Head of caudate nucleus (tissue), 42 donors: ENCODE measurements around the gene PCNX1.
A peak's percentile ranks its signal among the peaks of the same experiment; 100 is the strongest.
"Not testable (repeated sequence)": the region's sequence is repeated elsewhere in the genome, so short reads cannot be mapped to it uniquely, and the experiment has no call there.

Experiments used
- DNase-seq, 42 donors: peaks; one replicate each; pipeline versions ENCODE4 v3.0.0 to v3.0.0-alpha.2; 2020 to 2021; ENCODE audit warnings: mixed read lengths in 7 of 42
- intact Hi-C: fragments of 100-400 bp; cut with DNase I; formaldehyde crosslinking; loops from one replicate; pipeline ENCODE4 v1.15.0; 2022

Gene PCNX1

GRCh38 chr14:70942342-70942706 is 35.1 kb downstream of the PCNX1 start:
- intact Hi-C loops = no loop called here
- DNase-seq = peak in 20 of 42 donors; percentile 3 to 74 (median 37)

DNA sequence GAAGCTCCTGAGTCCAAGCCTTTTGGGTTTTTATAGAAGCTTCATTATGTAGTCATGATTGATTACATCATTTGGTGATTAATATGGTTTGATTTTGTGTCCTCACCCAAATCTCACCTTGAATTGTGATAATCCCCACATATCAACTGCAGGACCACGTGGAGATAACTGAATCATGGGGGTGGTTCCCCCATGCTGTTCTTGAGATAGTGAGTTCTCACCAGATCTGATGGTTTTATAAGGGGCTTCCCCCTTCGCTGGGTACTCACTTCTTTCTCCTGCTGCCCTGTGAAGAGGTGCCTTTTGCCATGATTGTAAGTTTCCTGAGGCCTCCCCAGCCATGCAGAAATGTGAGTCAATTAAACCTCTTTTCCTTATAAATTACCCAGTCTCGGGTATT is 35.5 kb downstream of the PCNX1 start:
- intact Hi-C loops, DNase-seq: not testable (repeated sequence)

DNA sequence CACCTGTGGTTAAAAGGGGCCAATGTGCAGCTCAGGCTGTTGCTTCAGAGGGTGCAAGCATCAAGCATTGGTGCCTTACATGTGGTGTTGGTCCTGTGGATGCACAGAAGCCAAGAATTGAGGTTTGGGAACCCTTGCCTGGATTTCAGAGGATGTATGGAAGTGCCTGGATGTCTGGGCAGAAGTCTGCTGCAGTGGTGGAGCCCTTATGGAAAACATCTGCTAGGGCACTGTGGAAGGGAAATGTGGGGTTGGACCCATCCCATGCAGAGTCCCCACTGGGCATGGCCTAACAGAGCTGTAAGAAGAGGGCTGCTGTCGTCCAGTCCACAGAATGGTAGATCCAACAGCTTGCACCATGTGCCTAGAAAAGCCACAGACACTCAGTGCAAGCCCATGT is 36.6 kb downstream of the PCNX1 start:
- no peak for DNase-seq
- intact Hi-C loops = no loop called here

DNA sequence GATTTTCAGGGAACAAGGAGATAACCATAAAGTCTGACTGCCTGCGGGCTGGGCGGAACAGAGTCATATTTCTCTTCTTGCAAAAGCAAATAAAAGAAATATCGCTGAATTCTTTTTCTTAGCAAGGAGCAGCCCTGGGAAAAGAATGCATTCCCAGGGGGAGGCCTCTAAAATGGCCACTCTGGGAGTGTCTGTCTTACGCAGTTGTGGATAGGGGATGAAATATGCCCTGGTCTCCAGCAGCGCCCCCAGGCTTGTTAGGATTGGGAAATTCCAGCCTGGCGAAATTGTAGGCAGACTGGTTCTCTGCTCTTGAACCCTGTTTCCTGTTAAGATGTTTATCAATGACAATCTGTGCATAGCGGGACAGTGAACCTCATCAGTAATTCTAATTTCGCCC is 40.5 kb downstream of the PCNX1 start:
- intact Hi-C loops = no loop called here
- no peak for DNase-seq

- no peak for DNase-seq
- intact Hi-C loops = no loop called here
These were observed 45.2 kb downstream of the PCNX1 start for GRCh38 chr14:70952485-70952884.

- intact Hi-C loops = no loop called here
- DNase-seq = no peak
These were observed 46.8 kb downstream of the PCNX1 start for GRCh38 chr14:70954068-70954467.

DNA sequence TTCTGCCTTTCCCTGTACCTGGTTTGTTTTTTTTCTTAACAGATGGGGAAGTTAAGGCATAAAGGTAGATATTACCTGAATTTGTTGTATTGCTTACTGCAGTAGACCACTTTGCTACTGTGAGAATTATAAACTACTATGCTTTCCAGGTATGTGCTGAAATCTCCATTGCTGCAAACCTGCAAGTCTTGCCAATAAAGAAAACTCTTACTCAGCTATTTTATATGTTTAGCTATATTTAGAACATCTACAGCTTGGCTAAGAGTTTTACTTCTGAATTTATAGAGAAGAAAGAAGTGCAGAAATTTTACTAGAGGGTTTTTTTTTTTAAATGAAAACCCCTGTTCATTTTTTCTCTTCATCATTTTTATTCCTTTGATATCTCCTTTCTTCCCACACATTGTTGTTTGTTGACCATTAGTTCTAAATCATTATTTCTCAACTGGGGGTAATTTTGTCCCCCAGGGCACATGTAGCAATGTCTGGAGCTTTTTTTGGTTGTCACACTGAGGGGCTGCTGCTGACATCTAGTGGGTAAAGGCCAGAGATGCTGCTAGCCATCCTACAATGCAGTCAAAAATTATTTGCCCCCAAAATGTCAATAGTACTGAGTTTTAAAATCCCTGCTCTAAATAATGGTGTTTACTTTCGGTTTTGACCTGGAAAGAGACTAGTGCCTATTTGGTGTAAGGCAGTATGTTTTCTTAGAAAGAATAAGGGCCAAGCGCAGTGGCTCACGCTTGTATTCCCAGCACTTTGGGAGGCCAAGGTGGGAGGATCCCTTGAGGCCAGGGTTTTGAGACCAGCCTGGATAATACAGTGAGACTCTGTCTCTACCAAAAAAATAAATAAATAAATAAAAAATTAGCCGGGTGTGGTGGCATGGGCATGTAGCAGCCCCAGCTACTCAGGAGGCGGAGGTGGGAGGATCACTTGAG is 48.6 kb downstream of the PCNX1 start:
- DNase-seq = peak in 8 of 42 donors; percentile 19 to 59 (median 32)
- intact Hi-C loops = no loop called here

GRCh38 chr14:70956511-70956910 is 49.3 kb downstream of the PCNX1 start:
- intact Hi-C loops = no loop called here
- peak in 4 of 42 donors; percentile 26 to 50 (median 34) for DNase-seq

GRCh38 chr14:70957710-70958109 is 50.5 kb downstream of the PCNX1 start:
- intact Hi-C loops = no loop called here
- DNase-seq = no peak

- no peak for DNase-seq
- intact Hi-C loops = no loop called here
These were observed 55.7 kb downstream of the PCNX1 start for GRCh38 chr14:70962935-70963334.

DNA sequence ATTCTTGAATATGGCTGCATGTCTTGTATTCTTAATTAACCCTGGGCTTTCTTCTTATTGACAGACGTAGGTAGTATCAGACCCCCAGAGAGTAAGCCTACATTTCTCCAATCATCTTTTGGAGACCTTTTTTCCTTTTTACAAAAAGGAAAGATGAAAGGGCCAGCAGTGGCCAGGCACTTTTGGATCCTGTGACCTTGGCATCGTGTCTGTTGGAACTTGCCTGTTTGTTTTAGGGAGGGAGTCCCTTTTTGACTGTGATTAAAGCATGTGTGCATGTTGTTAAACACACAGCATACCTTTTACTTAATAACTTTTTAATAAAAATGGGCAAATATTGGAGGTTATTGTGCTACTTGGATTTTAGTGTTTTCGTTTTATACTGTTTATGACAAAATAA is 57.2 kb downstream of the PCNX1 start:
- intact Hi-C loops = no loop called here
- DNase-seq = no peak

DNA sequence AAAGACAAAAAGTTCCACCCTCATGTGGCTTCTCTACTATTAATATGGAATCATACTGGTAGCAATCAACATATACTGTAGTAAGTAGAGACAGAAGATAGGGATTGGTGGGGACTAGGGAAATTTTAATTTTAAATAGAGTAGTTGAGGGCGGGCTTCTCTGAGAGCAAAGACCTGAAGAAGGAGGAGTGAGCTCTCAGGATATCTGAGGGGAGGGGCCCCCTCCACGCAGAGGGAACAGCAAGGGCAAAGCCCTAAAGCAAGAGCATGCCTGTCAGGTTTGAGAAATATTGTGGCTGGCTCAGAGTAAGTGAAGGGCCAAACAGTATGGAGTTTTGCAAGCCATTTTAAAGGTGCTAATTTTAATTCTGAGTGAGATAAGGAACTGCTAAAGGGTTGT is 64.3 kb downstream of the PCNX1 start:
- no peak for DNase-seq
- intact Hi-C loops = loop anchor here (5.0 kb wide), 2 partner anchors 64 to 149 kb away; partner anchors contain the start of gene PCNX1

DNA sequence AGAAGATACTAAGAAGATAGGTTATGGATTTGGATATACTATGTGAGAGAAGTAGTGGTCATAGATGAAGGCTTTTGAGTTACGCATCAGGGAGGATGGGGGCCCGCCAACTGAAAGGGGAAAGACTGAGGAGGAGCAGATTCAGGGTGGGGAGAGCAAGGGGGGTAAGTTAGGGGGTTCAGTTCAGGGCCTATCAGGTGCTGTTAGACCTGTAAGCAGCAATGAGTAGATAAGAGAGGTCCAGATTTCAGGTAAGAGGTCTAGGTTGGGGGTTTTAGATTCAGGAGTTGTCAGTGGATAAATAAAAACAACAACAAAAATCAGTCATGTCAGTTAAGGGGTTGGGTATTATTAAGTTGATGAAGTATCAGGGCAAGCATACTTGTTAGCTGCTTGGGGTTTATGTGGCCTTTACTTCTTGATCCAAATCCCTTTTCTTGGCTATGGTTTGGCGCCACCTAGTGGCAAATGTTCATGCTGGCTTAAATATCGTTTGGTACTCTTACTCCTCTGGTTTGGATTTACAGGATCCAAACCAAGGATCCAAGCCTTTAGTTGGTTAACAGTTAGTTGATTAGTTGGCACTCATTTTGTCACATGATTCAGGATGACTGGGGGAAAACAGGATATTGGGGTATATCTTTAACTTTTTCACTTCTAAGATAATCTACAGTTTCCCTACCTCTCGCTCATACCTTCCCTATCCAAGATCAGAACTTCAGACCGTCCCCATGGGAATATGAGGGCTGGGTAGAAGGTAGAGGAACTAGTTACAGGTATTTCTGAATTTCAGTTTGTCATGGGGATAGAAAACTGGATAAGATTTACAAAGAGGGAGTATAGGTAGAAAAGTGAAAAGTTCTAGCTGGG is 65.1 kb downstream of the PCNX1 start:
- peak; percentile 47 to 97 (median 90) for DNase-seq
- intact Hi-C loops = loop anchor here (5.0 kb wide), 2 partner anchors 65 to 150 kb away; partner anchors contain the start of gene PCNX1

GRCh38 chr14:70976591-70976990 is 69.3 kb downstream of the PCNX1 start:
- DNase-seq = no peak
- intact Hi-C loops = no loop called here

GRCh38 chr14:70981000-70981952 is 74.0 kb downstream of the PCNX1 start:
- intact Hi-C loops = no loop called here
- no peak for DNase-seq

DNA sequence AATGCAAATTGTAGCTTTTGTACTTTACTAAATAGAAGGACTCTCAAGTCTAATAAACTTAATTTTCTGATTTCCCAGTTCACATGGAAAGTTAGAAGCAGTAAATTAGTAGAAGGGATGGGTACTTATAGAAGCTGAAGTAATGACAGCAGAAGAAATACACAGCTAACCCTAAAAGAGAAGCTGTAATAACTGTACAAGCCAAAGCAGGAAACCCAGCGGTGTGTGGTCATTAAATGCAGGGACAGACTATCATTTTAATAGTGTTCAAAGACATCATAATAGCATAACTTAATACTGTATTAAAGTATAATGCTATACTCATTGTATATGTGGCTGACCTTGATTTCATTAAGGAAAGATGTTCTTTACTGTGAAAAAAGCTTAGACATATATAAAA is 74.9 kb downstream of the PCNX1 start:
- DNase-seq = no peak
- intact Hi-C loops = no loop called here

GRCh38 chr14:70987041-70987440 is 79.8 kb downstream of the PCNX1 start:
- intact Hi-C loops = no loop called here
- DNase-seq = no peak

DNA sequence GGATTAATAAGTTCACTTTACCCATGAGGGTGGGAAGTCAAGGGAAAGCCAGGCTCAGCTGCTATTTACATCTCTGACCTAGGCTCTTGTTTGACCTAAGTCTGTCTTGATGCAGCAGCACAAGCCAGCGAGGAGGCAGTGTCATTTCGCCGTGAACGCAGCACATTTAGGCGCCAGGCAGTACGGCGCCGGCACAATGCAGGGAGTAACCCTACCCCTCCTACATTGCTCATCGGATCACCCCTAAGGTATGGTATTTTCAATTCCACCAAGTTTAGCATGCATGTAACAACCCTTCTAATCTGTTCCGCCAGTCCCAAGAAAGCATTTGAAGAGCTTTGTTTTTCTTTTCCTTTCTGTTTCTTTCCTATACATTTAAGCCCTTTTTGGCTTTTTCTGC is 81.2 kb downstream of the PCNX1 start:
- intact Hi-C loops = no loop called here
- DNase-seq = no peak

DNA sequence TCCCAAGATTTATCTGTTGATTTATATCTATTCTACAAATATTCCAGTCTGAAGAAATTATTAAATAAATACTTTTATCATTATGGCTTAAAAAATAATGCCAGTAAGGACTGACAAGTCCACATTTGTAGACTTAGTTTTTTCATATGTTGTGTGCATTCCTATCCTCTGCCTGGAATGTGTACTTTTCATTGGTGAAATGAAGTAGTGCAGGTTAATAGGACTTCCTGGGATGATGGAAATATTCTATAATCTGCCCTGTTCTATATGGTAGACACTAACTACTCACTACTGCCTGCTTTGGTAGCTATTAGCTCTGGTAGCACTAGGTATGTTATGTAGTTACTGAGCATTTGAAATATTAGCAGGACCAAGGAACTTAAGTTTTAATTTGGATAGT is 86.7 kb downstream of the PCNX1 start:
- intact Hi-C loops = no loop called here

More for the DNA sequence above, 86.7 kb downstream of the PCNX1 start:
- no peak for DNase-seq
